BJ (cell line): ENCODE data around the gene WDR33. TPM values are rescaled to one million over a fixed set of nuclear protein-coding genes. Genes with fewer than 3 reads are reported as not detected.

Source experiments
- CTCF ChIA-PET: fragments of 350-600 bp; formaldehyde crosslinking; extraction: SDS; loops from one replicate; lab custom pipeline; 2021; ENCODE audit warnings: antibody characterized with exemption, inconsistent platforms; lab: Yijun Ruan, JAX
- POLR2A ChIA-PET: fragments of 300-600 bp; sonication (Branson Sonifier 250); formaldehyde crosslinking; extraction: SDS; loops from one replicate; lab custom pipeline; 2021; ENCODE audit warnings: antibody characterized with exemption; lab: Charles Lee
- DNase-seq: peaks from one replicate; pipeline ENCODE4 v3.0.0-alpha.2; 2011; ENCODE audit warnings: low read depth
- H3K27me3 ChIP-seq: 2 replicates; pipeline ENCODE4 v1.6.0; 2011; ENCODE audit warnings: low read length; ENCODE audit not compliant: control insufficient read depth, insufficient read depth
- H3K36me3 ChIP-seq: 2 replicates; pipeline ENCODE4 v1.5.1; 2011; ENCODE audit warnings: low read length; ENCODE audit not compliant: control insufficient read depth, insufficient read depth
- H3K4me3 ChIP-seq: 2 replicates; pipeline ENCODE4 v1.5.1; 2011; ENCODE audit warnings: low read depth, mild to moderate bottlenecking, control low read depth, low read length
- CTCF ChIP-seq: IDR thresholded peaks from 2 replicates; pipeline ENCODE4 v1.5.1; 2011; ENCODE audit warnings: low read depth, mild to moderate bottlenecking, control low read depth, inconsistent platforms, low read length, moderate library complexity; ENCODE audit not compliant: insufficient read depth
- polyA plus RNA-seq: library from polyadenylated mRNA; depleted of rRNA; stranded (reverse); fragments of >200 nt; gene quantifications from 2 replicates; pipeline ENCODE4 v1.2.3, GENCODE V29; 2011

WDR33 gene
- polyA plus RNA-seq, 1 experiment, result 14.8 TPM

DNA sequence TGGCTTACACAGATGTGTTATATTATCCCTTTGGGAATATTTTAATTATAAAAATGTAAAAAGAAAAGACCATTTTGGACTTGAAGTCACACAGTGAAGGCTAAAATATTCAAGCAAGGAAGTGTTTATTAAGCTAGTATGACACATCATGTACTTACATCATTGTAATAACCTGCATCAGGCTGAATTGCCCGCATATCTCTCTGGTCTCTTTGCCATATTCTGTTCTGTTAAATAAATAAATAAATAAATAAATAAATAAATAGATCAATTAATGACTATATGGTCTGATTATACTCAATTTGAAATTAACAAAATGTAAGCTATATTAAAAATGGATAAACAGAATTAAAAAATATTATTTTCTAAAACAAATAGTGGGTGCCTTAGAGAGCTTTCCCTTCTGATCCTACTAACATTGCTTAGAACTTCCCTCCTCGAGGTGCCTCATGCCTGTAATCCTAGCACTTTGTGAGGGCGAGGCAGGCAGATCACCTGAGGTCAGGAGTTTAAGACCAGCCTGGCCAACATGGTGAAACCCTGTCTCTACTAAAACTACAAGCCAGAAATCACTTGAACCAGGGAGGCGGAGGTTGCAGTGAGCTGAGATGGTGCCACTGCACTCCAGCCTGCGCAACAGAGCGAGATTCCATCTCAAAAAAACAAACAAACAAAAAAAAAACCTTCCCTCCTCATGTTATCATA lies 42.0 kb downstream of the WDR33 start:
- DNase-seq, result no peak
- Histone ChIP-seq H3K27me3 (no peaks in the 10 kb centered on the region), H3K4me3 (no peak overlapping the region), H3K36me3 (no peaks in the 10 kb centered on the region; the same call in 1 of the 2 replicates)
- ChIA-PET POLR2A (no interaction called here), CTCF (interaction anchor here (1.0 kb wide), 1 partner anchor 13 kb away, joined by 3 read pairs; no protein-coding TSS in a partner anchor)
- TF ChIP-seq CTCF, result no peak

- DNase-seq, result no peak
- ChIA-PET POLR2A (interaction anchor here (0.5 to 0.6 kb wide), 2 partner anchors 37 to 120 kb away, joined by 11 to 30 read pairs; no protein-coding TSS in a partner anchor), CTCF (interaction anchor here (1.0 kb wide), 2 partner anchors 8 to 114 kb away, joined by 3 read pairs; no protein-coding TSS in a partner anchor)
- no peak overlapping the region for H3K4me3 ChIP-seq
- no peaks in the 10 kb centered on the region for H3K27me3 ChIP-seq
- no peak for TF ChIP-seq CTCF
- H3K36me3 ChIP-seq, result peaks cover 2% of the 10 kb centered on the region
Observed at GRCh38 chr2:127763776-127764175, 47.2 kb downstream of the WDR33 start.

- no peak for TF ChIP-seq CTCF
- Histone ChIP-seq H3K36me3 (peaks cover 2% of the 10 kb centered on the region), H3K4me3 (no peak overlapping the region), H3K27me3 (no peaks in the 10 kb centered on the region)
- POLR2A ChIA-PET, result no interaction called here
- DNase-seq, result no peak
- CTCF ChIA-PET, result no interaction called here
Observed at GRCh38 chr2:127762846-127763245, 48.1 kb downstream of the WDR33 start.

DNA sequence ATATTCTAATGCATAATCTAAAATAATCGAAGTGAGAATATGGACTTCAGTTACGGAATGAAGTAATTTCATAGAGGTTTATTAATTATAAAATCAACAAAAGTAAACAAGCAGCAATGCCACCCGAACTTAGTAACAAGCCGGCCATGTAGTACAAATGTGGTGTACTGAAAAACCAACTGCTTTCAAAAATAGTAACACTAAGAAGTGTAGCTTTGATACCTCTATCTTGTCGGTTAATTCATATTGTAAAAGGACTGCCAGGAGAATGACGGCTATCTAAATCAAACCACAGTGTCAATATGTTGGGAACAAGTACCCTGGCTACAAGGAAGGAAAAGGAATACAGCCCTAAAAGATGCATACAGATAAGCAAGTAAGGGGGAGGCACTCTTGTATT lies 48.5 kb downstream of the WDR33 start:
- POLR2A ChIA-PET, result no interaction called here

More for the DNA sequence above, 48.5 kb downstream of the WDR33 start:
- DNase-seq, result no peak
- no peaks in the 10 kb centered on the region for H3K27me3 ChIP-seq
- H3K36me3 ChIP-seq, result peaks cover 2% of the 10 kb centered on the region
- no peak overlapping the region for H3K4me3 ChIP-seq
- CTCF ChIA-PET, result no interaction called here
- TF ChIP-seq CTCF, result no peak
